HG03571 (cell line): ENCODE data around the gene VPS52.

Experiments
- ATAC-seq: cut with Tn5 transposase; IDR thresholded peaks from one replicate; pipeline ENCODE4 v1.9.1; 2021; ENCODE audit not compliant: unreplicated experiment

Gene VPS52, protein sequence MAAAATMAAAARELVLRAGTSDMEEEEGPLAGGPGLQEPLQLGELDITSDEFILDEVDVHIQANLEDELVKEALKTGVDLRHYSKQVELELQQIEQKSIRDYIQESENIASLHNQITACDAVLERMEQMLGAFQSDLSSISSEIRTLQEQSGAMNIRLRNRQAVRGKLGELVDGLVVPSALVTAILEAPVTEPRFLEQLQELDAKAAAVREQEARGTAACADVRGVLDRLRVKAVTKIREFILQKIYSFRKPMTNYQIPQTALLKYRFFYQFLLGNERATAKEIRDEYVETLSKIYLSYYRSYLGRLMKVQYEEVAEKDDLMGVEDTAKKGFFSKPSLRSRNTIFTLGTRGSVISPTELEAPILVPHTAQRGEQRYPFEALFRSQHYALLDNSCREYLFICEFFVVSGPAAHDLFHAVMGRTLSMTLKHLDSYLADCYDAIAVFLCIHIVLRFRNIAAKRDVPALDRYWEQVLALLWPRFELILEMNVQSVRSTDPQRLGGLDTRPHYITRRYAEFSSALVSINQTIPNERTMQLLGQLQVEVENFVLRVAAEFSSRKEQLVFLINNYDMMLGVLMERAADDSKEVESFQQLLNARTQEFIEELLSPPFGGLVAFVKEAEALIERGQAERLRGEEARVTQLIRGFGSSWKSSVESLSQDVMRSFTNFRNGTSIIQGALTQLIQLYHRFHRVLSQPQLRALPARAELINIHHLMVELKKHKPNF

DNA sequence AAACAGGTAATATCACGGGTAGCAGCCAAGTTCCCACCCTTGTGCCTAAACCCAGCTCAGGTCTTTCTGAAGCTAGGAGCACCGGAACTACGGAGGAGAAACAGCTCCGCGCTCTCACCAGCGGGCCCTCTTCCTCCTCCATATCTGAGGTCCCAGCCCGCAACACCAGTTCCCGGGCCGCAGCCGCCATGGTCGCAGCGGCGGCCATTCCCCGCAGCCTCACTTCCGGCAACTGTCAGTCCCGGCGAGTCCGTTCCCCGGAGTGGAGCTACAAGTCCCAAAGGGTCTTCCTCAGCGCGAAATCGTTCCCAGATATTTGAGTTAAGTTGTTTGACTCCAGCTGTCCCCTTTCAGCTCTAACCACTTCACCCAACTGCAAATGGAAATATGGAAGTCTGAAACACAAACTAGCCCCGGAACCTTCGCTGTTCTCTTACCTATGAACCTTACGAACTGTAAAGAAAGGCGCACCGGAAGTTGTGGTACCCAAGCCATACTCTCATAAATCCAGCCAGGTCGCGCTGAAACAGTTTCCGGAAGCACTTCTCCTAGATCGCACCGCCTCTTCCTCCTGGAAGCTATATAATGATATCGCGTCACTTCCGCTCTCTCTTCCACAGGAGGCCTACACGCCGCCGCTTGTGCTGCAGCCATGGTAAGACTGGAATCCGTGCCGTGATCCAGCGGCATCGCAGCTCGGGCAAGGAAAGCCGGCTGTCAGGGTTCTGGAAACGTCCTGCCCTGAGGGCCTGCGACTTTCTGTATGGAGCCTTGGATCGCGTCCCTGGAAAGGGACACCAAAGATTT, at the start of gene VPS52, which contains the start of gene RPS18:
TSS of gene VPS52 (minus strand) at position 409 of the 807 bp plus-strand sequence. CDS start at position 208, 201 bp downstream.
TSS of gene RPS18 (plus strand) at position 608 of the 807 bp plus-strand sequence. CDS start at position 653, 45 bp downstream.
- peak; percentile 68 for ATAC-seq

DNA sequence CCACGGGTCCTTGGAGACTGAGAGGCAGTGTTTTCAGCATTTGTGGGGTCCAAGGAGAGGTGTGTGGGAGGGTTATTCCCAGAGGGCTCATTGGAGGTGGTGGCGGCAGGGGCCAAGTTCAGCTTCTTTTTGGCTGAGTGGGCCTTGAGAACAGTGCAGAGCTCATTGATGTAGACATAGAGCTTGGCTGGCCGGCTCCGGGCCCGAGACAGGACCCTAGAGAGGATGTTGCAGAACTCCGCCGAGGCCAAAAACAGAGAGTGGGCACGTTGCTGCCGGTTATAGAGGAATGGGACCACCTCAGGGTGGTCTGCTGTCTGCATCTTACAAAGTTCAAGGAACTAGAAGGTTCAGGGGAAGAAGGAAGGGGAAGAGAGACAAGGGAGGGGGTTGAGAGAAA, 49.6 kb upstream of the VPS52 start:
- no peak for ATAC-seq

DNA sequence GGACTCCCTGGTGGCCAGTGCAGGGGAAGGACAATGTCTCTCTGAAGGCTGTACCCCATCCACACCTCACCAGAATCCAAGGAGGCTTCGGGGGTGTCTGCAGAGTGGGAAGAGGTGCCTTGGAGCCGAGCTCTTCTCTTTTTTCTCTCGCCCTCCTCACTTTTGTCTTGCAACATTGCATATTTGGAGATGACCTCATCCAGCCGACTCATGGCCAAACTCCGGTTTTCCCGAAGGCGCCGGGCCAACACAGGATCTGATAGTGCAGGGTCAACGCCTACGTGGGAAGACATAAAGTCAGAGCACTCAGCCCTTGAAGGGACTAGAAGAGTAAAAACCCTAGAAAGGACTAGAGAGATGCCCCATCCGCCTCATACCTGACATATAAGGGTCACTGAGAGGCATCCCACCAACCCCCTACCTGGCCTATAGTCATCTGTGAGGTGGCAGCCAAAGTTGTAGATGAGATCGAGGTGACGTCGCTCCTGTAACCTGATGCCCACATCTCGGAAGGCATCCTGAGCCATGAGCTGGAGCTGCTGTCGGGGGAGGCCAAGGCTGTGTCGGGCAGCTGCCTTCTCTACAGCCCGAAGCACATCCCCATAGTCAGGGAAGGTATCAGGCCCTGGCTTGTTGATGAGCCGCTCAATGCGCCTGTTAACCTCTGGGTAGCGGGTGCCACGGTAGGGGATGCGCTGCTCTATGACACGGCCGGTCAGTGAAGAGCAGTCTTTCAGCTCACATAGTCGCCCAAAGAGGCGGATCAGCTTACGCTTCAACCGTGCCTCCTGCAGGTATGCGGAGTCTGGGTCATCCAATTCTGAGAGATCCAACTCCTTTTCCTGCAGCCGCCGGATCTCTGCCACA, 48.9 kb upstream of the VPS52 start:
- no peak for ATAC-seq

DNA sequence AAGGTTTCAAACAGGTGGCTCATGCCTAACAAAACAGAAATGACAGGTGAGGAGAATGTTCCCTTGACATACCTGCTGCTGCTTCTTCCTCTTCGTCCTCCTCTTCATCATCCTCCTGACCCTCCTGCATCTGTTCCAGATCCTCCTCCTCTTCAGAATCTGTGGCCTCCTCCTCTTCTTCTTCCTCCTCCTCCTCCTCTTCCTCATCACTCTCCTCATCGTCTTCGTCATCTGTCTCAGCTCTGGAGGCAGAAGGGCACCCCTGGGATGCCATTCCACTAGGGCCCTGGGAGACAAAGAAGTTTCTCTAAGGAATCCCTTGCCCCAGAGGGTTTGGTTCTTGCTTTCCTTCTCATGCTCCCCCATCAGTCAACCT, 48.3 kb upstream of the VPS52 start:
- ATAC-seq = no peak

DNA sequence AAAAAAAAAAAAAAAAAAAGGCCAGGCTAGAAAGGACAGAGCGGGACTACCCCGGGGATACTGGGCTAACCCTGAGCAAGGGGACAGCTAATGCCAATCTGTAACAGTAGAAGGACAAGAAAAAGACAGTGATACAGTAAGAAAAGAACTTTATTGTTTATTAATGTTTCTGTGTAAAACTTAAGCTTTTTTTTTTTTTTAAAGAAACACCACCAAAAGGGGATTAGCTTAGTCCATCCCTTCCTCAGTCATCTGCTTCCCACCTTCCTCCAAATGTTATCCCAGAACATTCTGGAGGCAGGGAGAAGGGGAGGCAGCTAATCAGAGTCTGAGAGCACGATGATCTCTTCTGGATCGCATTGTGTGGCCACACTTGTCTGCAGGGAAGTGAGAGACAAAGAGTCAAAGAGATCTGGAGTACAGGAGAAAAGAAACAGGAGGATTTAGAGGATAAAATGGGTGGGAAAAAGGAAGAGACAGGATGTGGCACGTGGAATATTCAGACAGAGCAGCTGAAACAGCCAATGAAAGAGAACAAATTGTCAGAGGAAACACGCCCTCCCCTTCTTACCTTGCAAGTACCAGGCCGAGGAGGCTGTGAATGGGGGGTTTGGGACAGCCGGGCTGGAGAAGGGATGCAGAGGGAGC, 46.9 kb upstream of the VPS52 start:
- ATAC-seq = no peak

DNA sequence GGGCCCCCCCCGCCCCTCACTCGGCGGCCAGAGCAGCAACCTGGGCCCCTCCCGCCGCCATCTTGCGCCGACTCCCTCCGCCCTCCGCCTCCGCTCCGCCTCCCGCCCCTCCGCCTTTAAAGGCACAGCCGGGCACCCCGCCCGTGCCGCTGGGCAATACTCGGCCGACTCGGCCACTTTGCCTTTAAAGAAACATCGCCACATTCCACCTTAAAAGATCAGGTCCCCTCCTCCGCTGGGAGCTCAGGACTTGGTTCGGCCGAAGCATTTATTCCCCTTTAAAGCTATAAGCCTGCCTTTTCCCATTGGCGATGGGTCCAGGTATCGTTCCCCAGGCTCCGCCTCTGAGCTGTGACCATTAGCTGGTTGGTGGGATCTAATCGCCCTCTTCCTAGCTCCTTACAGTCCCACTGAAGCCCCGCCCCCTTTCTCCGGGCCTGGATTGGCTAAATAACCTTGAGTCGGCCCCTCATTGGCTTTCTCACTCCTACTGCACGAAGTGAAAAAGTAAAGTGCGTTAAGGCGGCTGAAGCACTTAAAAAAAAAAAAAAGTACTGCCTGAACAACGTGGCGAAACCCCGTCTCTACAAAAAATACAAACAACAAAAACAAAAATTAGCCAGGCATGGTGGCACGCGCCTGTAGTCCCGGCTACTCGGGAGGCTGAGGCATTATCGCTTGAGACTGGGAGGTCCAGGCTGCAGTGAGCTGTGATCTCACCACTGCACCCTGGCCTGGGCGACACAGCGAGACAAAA, 46.2 kb upstream of the VPS52 start, which contains the start of gene ZBTB22:
TSS of gene ZBTB22 (minus strand) at position 76 of the 757 bp plus-strand sequence. CDS start 828 bp downstream, outside the sequence.
- ATAC-seq = peak; percentile 36

DNA sequence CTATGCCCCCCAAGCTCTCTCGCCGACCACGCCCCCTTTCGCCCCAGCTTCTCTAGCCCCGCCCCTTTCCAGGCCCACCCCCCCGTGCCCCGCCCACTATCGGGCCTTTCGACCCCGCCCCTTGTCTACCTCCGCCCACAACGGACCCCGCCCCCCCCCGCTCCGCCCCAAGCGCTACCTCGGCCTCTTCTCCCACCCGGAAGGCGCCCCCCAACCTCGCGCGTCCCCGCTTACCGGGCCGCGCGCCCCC, 45.7 kb upstream of the VPS52 start:
- ATAC-seq = no peak

DNA sequence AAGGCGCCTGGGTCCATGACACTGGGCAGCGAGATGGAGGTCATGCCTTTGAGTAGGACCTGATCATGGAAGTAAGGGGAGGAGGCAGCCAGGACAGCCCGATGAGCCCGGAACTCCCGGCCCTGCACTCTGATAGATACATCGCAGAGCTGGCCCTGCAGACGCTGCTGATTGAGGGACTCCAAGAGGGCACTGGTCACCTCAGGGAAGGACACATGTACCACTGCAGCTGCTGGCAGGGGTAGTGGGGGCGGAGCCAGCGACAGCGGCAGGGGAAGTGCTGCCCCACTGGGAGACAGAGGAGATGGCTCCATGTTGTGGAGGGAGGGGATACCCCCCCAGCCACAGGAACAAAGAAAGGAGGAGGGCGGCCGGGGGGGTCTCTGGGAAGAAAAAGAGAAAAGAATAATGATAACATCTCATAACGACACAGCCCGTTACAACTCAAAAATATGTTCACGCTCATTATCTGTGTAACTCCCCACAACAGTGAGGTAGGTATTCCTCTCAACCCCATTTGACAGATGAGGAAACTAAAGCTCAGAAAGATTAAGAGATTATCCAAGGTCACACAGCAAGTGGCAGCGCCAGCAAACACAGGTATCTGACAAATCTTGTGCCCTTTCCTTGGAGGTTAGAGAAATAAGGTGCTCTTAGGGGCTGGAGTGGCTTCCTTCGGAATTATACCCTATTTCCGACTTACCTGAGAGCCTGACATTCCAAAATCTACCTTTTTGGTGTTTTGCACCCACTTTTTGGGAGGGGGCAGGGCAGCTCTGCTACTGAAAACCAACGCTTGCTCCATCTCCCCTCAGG, 45.1 kb upstream of the VPS52 start:
- ATAC-seq = no peak

DNA sequence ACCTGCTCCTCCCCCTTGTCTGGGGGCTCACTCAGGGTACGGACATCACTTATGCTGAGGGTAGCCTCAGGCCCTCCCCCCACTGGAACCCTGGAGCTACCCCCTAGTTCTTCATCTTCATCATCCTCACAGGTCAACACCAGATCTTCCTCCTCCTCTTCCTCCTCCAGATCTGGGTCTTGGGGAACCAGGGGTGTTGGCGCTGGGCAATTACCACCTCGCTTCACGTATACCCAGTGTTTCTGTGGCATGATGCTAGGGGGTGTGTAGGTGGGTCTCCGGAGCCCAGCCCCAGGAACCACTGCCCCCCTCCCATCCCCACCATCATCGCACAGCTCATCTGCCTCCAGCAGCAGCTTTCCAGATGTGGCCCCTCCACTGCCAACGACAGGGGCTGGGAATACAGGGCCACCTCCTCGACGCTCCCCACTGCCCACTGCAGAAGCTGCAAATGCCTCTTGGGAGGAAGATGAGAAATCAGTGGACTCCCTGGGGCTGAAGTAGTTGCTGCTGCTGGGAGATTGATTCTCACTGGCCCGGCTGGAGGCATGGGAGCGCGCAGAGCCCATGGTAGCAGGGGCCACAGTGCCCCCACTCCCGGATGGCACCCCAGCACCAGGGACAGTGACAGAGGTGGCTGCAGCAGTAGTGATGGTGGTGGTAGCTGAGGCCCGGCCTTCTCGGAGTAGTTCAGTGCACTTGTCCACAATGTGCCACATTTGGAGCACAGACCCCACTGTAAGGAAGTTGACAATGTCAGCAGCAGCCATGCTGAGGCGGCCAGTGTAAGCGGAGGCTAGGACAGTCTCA, 44.3 kb upstream of the VPS52 start:
- no peak for ATAC-seq

DNA sequence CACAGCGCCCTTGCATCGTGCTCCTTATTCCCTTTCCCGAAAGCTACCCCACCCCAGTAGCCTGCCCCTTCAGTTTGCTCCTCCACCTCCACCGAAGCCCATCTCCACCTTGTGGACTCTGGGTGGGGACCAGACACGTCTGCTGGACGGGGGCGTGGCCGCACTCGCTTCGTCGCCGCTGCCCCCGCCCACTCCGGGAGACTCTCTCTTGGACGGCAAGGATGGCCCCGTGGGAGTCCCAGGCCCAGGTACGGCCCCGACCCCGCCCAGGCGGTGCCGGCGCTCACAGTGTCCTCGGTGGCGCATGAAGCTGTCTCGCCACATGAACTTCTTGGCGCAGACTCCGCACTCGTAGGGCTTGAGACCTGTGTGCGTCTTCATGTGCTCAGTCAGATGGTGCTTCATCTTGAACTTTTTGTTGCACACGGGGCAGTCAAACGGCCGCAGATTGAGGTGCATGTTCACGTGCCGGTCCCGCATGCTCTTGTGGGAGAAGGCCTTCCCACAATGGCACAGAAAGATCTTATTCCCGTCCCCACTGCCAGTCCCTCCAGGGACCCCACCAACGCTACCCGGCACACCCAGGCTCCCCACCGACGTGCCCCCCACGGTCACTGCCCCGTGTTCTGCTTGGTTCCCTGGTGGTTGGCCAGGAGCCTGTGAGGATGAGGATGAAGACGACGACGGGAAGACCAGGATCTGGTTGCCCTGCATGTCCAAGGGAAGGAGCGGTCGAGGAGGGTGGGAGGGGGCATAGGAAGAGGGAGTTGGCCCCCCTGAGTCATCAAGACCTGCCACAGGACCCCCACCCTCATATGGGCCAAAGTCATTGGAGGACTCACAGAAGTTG, 43.5 kb upstream of the VPS52 start:
- ATAC-seq = no peak

DNA sequence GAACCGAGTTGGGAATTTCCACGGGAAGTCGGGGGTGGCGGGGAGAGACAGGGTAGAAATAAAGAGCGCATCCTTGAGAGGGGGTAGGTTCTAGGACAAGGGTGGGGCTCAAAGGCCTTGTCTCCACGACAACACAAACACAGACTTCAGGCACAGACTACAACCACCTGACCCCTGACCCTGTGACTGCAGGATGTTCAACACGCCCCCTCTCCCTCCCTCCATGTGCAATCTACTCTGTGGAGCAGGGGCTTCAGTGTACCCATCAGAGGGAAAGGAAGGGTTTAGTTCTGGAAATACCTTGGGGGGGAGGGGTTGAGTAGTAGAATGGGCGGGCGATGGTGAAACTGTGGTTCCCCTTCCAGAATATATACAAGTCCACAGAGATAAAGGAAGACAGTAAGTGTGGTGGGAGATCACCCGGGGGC, 42.9 kb upstream of the VPS52 start:
- no peak for ATAC-seq

DNA sequence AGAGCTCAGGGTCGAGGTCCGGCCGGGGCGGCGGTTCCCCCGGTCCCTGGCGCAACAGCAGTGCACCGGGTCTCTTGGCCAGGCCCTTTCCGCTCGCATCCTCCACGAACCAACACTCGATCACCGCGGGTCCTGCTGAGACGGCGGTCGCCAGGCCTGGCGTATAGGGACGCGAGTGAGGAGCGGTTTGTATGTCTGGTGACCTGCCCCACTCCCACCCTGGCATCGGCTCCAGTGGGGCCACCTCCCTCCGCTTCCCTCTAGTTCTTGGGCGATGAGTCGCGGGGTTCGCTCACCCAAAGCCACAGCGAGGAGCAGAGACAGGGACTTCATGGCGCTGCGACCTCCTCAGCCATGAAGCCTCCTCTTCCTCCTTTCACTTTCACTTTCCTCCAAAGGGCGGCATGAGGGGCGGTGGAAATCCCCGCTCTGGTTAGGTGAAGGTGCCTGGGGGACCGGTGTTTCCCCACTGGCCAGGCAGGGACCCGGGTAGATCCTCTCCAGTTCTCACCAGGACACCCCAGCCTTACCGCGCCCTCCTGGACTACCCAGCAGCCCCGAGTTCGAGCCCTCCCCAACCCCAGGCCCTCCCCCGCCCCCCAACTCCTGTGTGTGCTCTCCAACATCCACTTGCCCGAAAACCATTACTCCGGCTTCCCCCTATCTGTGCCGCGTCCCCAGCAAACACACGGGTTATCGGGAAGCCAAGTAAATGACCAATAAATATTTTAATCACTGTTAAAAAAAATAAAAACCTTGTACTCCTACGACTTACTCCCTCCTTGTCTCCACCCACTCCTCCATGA, 42.2 kb upstream of the VPS52 start, which contains the start of gene TAPBP:
TSS of gene TAPBP (minus strand) at position 370 of the 806 bp plus-strand sequence. CDS start at position 333, 37 bp downstream.
- ATAC-seq = peak; percentile 41

DNA sequence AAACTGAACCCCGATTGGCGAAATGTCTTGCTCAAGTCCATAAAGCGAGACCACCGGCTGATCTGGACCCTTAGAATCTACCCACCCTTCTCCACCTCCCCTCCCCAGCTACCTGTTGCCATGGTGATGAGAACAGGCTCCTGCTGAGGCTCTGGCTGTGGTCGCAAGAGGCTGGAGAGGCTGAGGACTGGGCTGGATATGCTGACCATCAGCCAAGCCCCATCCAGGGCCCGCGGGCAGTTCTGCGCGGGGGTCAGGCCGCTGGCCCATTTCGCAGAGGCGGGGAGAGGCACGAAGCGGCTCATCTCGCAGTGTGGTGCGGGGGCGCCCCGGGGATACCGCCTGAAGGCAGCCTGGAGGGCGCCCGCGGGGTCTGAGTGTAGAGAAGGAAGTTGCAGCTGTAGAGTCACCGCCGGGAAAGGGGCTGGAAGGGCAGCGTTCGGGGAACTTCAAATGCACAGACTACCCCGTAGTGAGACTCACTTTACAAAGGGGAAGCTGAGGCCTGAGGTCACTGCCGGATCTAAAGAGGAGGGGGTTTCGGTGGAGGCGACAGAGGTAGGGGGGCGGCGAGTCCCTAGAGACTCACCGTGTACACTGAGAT, 41.5 kb upstream of the VPS52 start:
- no peak for ATAC-seq

DNA sequence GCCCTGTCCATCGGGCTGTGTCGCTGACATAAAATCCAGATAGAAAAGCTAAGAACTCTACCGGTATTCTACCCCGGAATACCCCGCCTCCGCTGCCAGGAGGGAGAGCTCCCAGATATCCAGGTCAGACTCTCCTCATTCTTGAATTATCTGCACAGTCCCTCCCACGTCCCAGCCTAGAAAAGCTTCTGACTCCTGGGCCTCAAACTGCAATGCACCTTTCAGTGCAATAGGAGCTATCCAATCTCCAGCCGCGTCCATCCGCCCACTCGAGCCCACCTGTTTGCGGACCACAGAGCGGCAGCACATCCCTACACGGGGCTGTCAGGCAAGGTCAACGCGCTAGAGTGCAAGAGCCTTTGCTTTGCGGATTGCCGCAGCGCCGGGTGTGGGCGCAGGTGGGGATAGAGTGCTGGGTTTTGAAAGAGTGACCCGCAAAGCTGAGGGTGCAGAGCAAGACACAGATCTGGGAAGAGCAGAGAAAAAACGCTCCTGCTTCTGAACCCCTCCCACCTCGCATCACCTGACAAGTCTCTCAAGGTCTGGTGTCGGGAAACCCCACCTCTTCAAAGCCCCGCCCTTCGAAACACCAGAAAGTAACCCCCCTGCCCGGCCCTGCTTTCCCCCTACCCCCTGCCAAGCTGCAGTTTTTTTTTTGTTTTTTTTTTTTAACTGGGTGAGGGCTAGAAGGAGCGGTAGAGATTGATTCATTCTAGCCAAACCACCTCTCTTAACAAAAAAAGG, 40.9 kb upstream of the VPS52 start:
- no peak for ATAC-seq

DNA sequence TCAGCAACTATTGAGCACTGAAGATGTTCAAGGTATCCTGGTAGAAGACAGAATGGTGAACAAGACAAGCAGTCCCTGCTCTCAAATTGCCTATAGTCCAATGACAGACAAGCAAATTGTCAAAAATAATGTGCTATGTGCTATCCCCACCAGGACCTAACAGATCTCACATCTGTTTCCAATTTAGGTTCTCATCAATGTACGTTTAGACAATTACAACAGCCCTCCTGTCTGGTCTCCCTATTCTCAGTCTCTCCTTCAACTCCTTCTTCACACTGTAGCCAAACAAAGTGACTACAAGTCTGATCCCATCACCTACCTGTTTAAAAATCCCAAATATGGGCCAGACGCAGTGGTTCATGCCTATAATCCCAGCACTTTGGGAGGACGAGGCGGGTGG, 34.7 kb upstream of the VPS52 start:
- ATAC-seq = no peak
